ENCODE measurements around the gene CABP1.

GRCh38 chr12:120625557-120626419 is 14.6 kb upstream of the CABP1 start:
- TF ChIP-seq GABPA (IDR thresholded peaks at IDR 0.05 in 1 of 2, conservative IDR thresholded peaks at IDR 0.05 in 1 of 2), result no peak
- no peak for TF ChIP-seq RXRA (IDR thresholded peaks at IDR 0.05)
- no peak for TF ChIP-seq TAF1 (conservative IDR thresholded peaks at IDR 0.05)
- no peak for TF ChIP-seq HNF4G (IDR thresholded peaks at IDR 0.05)
- TF ChIP-seq CTCF (IDR thresholded peaks at IDR 0.05; ENCODE audit: low read depth, low read length, missing input control), result no peak
- no peak for TF ChIP-seq REST (IDR thresholded peaks at IDR 0.05)
- TF ChIP-seq ZBTB33 (IDR thresholded peaks at IDR 0.05), result no peak
- TF ChIP-seq ATF3 (IDR thresholded peaks at IDR 0.05), result no peak
- no peak for TF ChIP-seq JUND (IDR thresholded peaks at IDR 0.05)
